HepG2 (cell line): ENCODE results near the gene PSMG3.

ENCODE experiments used
- ARID2 ChIP-seq: sonication (generic); formaldehyde crosslinking; IDR thresholded peaks from 2 replicates; pipeline ENCODE4 v1.8.1; 2022; ENCODE audit warnings: mild to moderate bottlenecking, missing genetic modification reagents, borderline replicate concordance
- BHLHE40 ChIP-seq: IDR thresholded peaks from 2 replicates; pipeline ENCODE4 v1.6.1; 2011; ENCODE audit warnings: low read length, improper control_type of control experiment
- CTCF ChIP-seq: sonication (generic); formaldehyde crosslinking; IDR thresholded peaks from 2 replicates; pipeline ENCODE4 v1.5.0; 2020; ENCODE audit warnings: mild to moderate bottlenecking, missing genetic modification reagents, moderate library complexity
- EZH2 ChIP-seq: conservative IDR thresholded peaks from 2 replicates; pipeline ENCODE4 v1.6.1; 2012; ENCODE audit warnings: mild to moderate bottlenecking, low read depth, low read length, moderate library complexity
- MAFF ChIP-seq: IDR thresholded peaks from 2 replicates; pipeline ENCODE4 v1.6.1; 2011; ENCODE audit warnings: low read depth, low read length, improper control_type of control experiment
- MYNN ChIP-seq: sonication (generic); formaldehyde crosslinking; IDR thresholded peaks from 2 replicates; pipeline ENCODE4 v1.4.0; 2020; ENCODE audit warnings: mild to moderate bottlenecking, low read depth, missing genetic modification reagents
- PCBP1 ChIP-seq: fragments of 200-400 bp; formaldehyde crosslinking; IDR thresholded peaks from 2 replicates; pipeline ENCODE4 v1.6.1; 2017; ENCODE audit warnings: mild to moderate bottlenecking, low read depth, low read length, borderline replicate concordance
- POLR2A ChIP-seq, 2 experiments: IDR thresholded peaks; 2 replicates each; pipeline ENCODE4 v1.6.1; 2011; ENCODE audit warnings: low read depth in 2 of 2, low read length in 2 of 2, mild to moderate bottlenecking in 1 of 2, moderate library complexity in 1 of 2; ENCODE audit not compliant: insufficient read depth in 1 of 2
- TP53 ChIP-seq: sonication (generic); formaldehyde crosslinking; conservative IDR thresholded peaks from 2 replicates; pipeline ENCODE4 v1.4.0; 2020; ENCODE audit warnings: missing genetic modification reagents
- ZNF709 ChIP-seq: sonication (generic); formaldehyde crosslinking; IDR thresholded peaks from 2 replicates; pipeline ENCODE4 v1.5.0; 2020; ENCODE audit warnings: mild to moderate bottlenecking, missing genetic modification reagents
- TF ChIP-seq, protein P1 (sequence below): sonication (generic); formaldehyde crosslinking; IDR thresholded peaks from 2 replicates; pipeline ENCODE4 v1.4.0; 2020; ENCODE audit warnings: mild to moderate bottlenecking, missing genetic modification reagents, borderline replicate concordance

- TF ChIP-seq TP53, result no peak; the same call in 1 of the 2 replicates
- TF ChIP-seq BHLHE40, result no peak; the same call in 1 of the 2 replicates
- TF ChIP-seq PCBP1, result no peak
- TF ChIP-seq, protein P1, sequence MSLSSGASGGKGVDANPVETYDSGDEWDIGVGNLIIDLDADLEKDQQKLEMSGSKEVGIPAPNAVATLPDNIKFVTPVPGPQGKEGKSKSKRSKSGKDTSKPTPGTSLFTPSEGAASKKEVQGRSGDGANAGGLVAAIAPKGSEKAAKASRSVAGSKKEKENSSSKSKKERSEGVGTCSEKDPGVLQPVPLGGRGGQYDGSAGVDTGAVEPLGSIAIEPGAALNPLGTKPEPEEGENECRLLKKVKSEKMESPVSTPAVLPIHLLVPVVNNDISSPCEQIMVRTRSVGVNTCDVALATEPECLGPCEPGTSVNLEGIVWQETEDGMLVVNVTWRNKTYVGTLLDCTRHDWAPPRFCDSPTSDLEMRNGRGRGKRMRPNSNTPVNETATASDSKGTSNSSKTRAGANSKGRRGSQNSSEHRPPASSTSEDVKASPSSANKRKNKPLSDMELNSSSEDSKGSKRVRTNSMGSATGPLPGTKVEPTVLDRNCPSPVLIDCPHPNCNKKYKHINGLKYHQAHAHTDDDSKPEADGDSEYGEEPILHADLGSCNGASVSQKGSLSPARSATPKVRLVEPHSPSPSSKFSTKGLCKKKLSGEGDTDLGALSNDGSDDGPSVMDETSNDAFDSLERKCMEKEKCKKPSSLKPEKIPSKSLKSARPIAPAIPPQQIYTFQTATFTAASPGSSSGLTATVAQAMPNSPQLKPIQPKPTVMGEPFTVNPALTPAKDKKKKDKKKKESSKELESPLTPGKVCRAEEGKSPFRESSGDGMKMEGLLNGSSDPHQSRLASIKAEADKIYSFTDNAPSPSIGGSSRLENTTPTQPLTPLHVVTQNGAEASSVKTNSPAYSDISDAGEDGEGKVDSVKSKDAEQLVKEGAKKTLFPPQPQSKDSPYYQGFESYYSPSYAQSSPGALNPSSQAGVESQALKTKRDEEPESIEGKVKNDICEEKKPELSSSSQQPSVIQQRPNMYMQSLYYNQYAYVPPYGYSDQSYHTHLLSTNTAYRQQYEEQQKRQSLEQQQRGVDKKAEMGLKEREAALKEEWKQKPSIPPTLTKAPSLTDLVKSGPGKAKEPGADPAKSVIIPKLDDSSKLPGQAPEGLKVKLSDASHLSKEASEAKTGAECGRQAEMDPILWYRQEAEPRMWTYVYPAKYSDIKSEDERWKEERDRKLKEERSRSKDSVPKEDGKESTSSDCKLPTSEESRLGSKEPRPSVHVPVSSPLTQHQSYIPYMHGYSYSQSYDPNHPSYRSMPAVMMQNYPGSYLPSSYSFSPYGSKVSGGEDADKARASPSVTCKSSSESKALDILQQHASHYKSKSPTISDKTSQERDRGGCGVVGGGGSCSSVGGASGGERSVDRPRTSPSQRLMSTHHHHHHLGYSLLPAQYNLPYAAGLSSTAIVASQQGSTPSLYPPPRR, result peak; percentile 20; the same call in 1 of the 2 replicates
- TF ChIP-seq CTCF (CRISPR knock-in tag), result peak; percentile 41
- TF ChIP-seq MYNN (CRISPR knock-in tag), result no peak
- no peak for TF ChIP-seq ARID2 (CRISPR knock-in tag)
- peak; percentile 59 to 76 for TF ChIP-seq POLR2A (IDR thresholded peaks at IDR 0.05; ENCODE audit: insufficient read depth in 1 of 2, low read depth in 2 of 2, low read length in 2 of 2)
- no peak for TF ChIP-seq MAFF
- peak; percentile 47; the same call in 1 of the 2 replicates for TF ChIP-seq ZNF709 (CRISPR knock-in tag)
- no peak for TF ChIP-seq EZH2
These were observed at the start of gene PSMG3 for GRCh38 chr7:1569833-1570632.
